ENCODE data around the gene SETD7. TPM values are rescaled to one million over a fixed set of nuclear protein-coding genes. Genes with fewer than 3 reads are reported as not detected.

Gene SETD7
- total and polyA plus RNA-seq, 7 experiments from 2014 or later = 1.0 to 16.7 (median 7.9) TPM

DNA sequence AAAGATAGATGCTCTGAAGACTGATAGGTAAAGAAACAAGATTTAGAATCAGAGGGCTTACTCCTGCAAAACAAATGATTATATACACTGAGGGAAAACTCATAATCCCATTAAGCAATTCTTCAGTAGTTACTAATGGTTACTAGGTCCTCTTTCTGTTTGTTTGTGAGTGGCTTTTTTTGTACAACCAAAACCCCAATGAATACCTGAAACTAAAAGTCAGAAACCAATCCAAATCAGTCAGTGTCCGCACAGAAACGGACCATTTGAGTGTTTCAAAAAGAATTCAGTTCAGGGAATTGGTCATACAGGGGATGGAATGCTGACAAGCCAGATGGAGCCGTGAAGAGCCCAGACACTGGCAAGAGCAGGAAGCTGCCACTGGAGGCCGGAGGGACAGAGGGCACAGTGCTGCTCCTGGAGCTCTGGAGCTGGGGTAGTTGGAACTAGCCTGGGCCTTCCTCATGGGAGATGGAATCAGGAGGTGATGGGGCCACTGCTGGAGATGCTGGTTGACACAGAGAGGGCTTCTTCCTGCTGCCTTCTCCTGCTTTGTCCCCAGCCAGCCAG lies 31.9 kb downstream of the SETD7 start:
- no peaks in the 10 kb centered on the region for H3K27me3 ChIP-seq (ENCODE audit: control insufficient read depth in 2 of 2, insufficient read depth in 2 of 2, low read length in 2 of 2)
- H3K4me3 ChIP-seq (ENCODE audit: low read length) = no peak overlapping the region
- ChIA-PET CTCF (no interaction called here), POLR2A (no interaction called here)
- Mint-ChIP-seq H3K27me3 (no peaks in the 10 kb centered on the region), H3K4me3 (no peak overlapping the region), H3K4me1 (peaks cover 5 to 20% (median 6%) of the 10 kb centered on the region in 7 donors), H3K9me3 (no peaks in the 10 kb centered on the region), H3K27ac (no peak overlapping the region), H3K36me3 (peaks cover 3 to 43% (median 19%) of the 10 kb centered on the region in 5 donors)
- peaks cover 0 to 4% (median 0%) of the 10 kb centered on the region in 3 experiments for H3K36me3 ChIP-seq (ENCODE audit: control insufficient read depth in 2 of 3, insufficient read depth in 3 of 3, low read length in 3 of 3)
- H3K9me3 ChIP-seq (ENCODE audit: control insufficient read depth in 2 of 3, low read length in 3 of 3) = no peaks in the 10 kb centered on the region
- DNase-seq (no peak), ATAC-seq (no peak)
- intact Hi-C loops (cut with micrococcal nuclease) = loop anchor here in 1 of 2 donors (5.0 kb wide), 1 partner anchor 33 kb away; the partner anchor contains the start of gene SETD7
- no peak overlapping the region for H3K27ac ChIP-seq (ENCODE audit: low read depth, low read length)
- H3K4me1 ChIP-seq (ENCODE audit: control insufficient read depth in 2 of 2, insufficient read depth in 2 of 2, low read length in 2 of 2) = peaks cover 0 to 28% of the 10 kb centered on the region in 2 donors

DNA sequence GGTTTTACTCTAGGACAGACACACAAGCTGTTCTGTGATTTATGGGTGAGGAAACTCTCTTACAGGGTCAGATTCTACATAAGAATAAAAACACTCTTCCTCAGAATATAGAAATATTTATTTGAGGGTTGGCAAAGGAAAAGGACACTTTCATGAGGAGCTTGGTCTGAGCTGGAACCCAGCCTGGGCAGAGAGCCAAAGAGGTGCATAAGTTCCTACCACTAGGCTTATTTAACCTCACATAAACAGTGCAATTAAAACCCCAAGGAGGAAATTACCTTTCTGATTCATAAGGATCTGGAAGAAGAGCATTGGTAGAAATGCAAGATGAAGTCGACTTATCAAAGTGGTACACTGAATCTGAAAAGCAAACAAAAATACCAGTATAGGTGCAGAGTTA lies 32.9 kb downstream of the SETD7 start:
- Mint-ChIP-seq H3K4me3 (no peak overlapping the region), H3K27ac (no peak overlapping the region), H3K27me3 (no peaks in the 10 kb centered on the region), H3K36me3 (peaks cover 3 to 39% (median 17%) of the 10 kb centered on the region in 5 donors), H3K9me3 (no peaks in the 10 kb centered on the region), H3K4me1 (peaks cover 5 to 15% (median 6%) of the 10 kb centered on the region in 7 donors)
- Histone ChIP-seq H3K4me1 (ENCODE audit: control insufficient read depth in 2 of 2, insufficient read depth in 2 of 2, low read length in 2 of 2) (peaks cover 0 to 17% of the 10 kb centered on the region in 2 donors), H3K36me3 (ENCODE audit: control insufficient read depth in 2 of 3, insufficient read depth in 3 of 3, low read length in 3 of 3) (peaks cover 0 to 4% (median 0%) of the 10 kb centered on the region in 3 experiments), H3K27ac (ENCODE audit: low read depth, low read length) (no peak overlapping the region), H3K27me3 (ENCODE audit: control insufficient read depth in 2 of 2, insufficient read depth in 2 of 2, low read length in 2 of 2) (no peaks in the 10 kb centered on the region), H3K4me3 (ENCODE audit: low read length) (no peak overlapping the region), H3K9me3 (ENCODE audit: control insufficient read depth in 2 of 3, low read length in 3 of 3) (no peaks in the 10 kb centered on the region)
- ChIA-PET CTCF (no interaction called here), POLR2A (no interaction called here)
- intact Hi-C loops (cut with micrococcal nuclease) = loop anchor here in 1 of 2 donors (5.0 kb wide), 1 partner anchor 34 kb away; the partner anchor contains the start of gene SETD7
- DNase-seq (no peak), ATAC-seq (no peak)

DNA sequence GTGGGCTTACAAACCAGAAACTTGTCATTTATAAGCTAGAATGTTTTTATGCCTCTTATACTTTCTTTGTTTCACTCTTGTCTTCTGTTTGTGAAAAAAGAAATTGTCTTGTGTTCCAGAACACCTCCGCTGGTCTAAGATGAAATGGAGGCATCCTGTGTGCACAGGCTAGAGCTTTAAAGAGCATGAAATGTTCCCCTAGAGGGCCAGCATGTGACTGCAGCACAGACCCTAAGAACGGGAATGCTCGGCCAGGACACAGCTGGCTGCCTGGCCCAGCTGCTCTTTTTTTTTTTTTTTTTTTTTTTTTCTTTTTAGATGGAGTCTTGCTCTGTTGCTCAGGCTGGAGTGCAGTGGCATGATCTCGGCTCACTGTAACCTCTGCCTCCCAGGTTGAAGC lies 33.6 kb downstream of the SETD7 start:
- Mint-ChIP-seq H3K4me1 (peaks cover 5 to 15% (median 6%) of the 10 kb centered on the region in 7 donors), H3K27ac (no peak overlapping the region), H3K4me3 (no peak overlapping the region), H3K27me3 (no peaks in the 10 kb centered on the region), H3K9me3 (no peaks in the 10 kb centered on the region), H3K36me3 (peaks cover 3 to 43% (median 21%) of the 10 kb centered on the region in 5 donors)
- H3K9me3 ChIP-seq (ENCODE audit: control insufficient read depth in 2 of 3, low read length in 3 of 3) = no peaks in the 10 kb centered on the region
- no peak overlapping the region for H3K4me3 ChIP-seq (ENCODE audit: low read length)
- intact Hi-C loops (cut with micrococcal nuclease) = loop anchor here in 1 of 2 donors (5.0 kb wide), 1 partner anchor 35 kb away; the partner anchor contains the start of gene SETD7
- ATAC-seq (no peak), DNase-seq (no peak)
- ChIA-PET POLR2A (no interaction called here), CTCF (no interaction called here)
- H3K4me1 ChIP-seq (ENCODE audit: control insufficient read depth in 2 of 2, insufficient read depth in 2 of 2, low read length in 2 of 2) = peaks cover 0 to 17% of the 10 kb centered on the region in 2 donors
- no peaks in the 10 kb centered on the region for H3K27me3 ChIP-seq (ENCODE audit: control insufficient read depth in 2 of 2, insufficient read depth in 2 of 2, low read length in 2 of 2)
- peaks cover 0 to 4% (median 0%) of the 10 kb centered on the region in 3 experiments for H3K36me3 ChIP-seq (ENCODE audit: control insufficient read depth in 2 of 3, insufficient read depth in 3 of 3, low read length in 3 of 3)
- H3K27ac ChIP-seq (ENCODE audit: low read depth, low read length) = no peak overlapping the region

DNA sequence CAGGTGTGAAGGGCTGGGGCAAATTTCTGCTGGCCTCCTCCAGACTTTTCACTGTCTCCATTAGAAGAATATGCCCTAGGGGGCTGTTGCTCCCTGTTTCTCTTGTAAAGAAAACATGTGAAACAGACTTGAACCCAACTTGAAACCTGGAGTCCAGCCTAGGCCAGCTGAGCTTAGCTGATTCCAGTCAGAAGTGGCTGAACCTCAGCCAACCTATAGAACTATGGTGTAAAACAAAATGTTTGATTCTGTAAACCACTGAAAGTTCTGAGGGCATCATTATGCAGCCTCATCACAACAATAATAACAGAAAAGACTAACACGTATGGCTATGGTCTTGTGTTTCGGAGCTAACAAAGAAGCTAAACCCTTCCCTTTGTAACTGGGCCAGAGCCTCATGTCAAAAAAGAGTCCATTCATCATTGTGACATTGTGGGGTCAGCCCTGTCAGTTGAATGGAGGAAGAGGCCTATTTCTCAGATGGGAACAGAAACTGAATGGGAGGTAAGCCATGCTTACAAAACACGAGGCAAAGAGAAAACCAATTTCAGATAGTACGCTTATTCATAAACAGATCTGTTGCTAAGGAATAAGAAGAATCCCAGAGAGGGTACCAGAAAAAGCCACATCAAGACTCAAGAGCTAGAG lies 34.1 kb downstream of the SETD7 start:
- Mint-ChIP-seq H3K36me3 (peaks cover 4 to 44% (median 24%) of the 10 kb centered on the region in 5 donors), H3K4me3 (no peak overlapping the region), H3K9me3 (no peaks in the 10 kb centered on the region), H3K4me1 (peaks cover 5 to 15% (median 6%) of the 10 kb centered on the region in 7 donors), H3K27me3 (no peaks in the 10 kb centered on the region), H3K27ac (no peak overlapping the region)
- ChIA-PET POLR2A (no interaction called here), CTCF (interaction anchor here (1.2 kb wide), 1 partner anchor 8 kb away, joined by 4 read pairs; no protein-coding TSS in a partner anchor)
- peaks cover 0 to 4% (median 0%) of the 10 kb centered on the region in 3 experiments for H3K36me3 ChIP-seq (ENCODE audit: control insufficient read depth in 2 of 3, insufficient read depth in 3 of 3, low read length in 3 of 3)
- ATAC-seq = peak; percentile 54
- H3K27me3 ChIP-seq (ENCODE audit: control insufficient read depth in 2 of 2, insufficient read depth in 2 of 2, low read length in 2 of 2) = no peaks in the 10 kb centered on the region
- no peak for DNase-seq
- no peak overlapping the region for H3K4me3 ChIP-seq (ENCODE audit: low read length)
- intact Hi-C loops (cut with micrococcal nuclease) = loop anchor here in 1 of 2 donors (5.0 kb wide), 1 partner anchor 35 kb away; the partner anchor contains the start of gene SETD7
- H3K27ac ChIP-seq (ENCODE audit: low read depth, low read length) = no peak overlapping the region
- H3K9me3 ChIP-seq (ENCODE audit: control insufficient read depth in 2 of 3, low read length in 3 of 3) = no peaks in the 10 kb centered on the region
- H3K4me1 ChIP-seq (ENCODE audit: control insufficient read depth in 2 of 2, insufficient read depth in 2 of 2, low read length in 2 of 2) = peaks cover 0 to 17% of the 10 kb centered on the region in 2 donors

DNA sequence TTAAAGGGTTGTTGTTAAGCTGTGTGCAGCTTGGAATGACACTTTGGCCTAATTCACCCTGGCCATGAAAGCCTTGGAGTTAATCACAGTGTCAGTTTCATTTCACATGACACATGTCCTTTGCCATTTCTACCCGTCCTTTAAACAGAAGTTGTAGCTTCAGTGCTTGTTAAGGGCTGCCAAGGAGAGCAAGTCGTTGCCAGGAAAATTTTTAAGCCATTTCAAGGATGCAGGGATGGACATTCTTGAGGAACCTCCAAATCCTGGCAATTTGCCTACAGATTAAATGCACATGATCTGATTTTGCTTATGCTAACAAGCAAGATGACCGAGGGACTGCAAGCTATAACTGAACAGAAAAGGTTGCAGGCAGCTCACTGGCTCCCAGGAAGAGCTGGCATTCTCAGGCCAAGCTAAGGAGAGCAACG lies 40.5 kb downstream of the SETD7 start:
- Histone ChIP-seq H3K36me3 (ENCODE audit: control insufficient read depth in 2 of 3, insufficient read depth in 3 of 3, low read length in 3 of 3) (peaks cover 0 to 3% (median 0%) of the 10 kb centered on the region in 3 experiments), H3K4me1 (ENCODE audit: control insufficient read depth in 2 of 2, insufficient read depth in 2 of 2, low read length in 2 of 2) (no peaks in the 10 kb centered on the region), H3K27me3 (ENCODE audit: control insufficient read depth in 2 of 2, insufficient read depth in 2 of 2, low read length in 2 of 2) (no peaks in the 10 kb centered on the region), H3K27ac (ENCODE audit: low read depth, low read length) (no peak overlapping the region), H3K9me3 (ENCODE audit: control insufficient read depth in 2 of 3, low read length in 3 of 3) (no peaks in the 10 kb centered on the region), H3K4me3 (ENCODE audit: low read length) (no peak overlapping the region)
- ChIA-PET POLR2A (no interaction called here), CTCF (no interaction called here)
- Mint-ChIP-seq H3K4me1 (no peaks in the 10 kb centered on the region), H3K4me3 (no peak overlapping the region), H3K9me3 (no peaks in the 10 kb centered on the region), H3K27ac (no peak overlapping the region), H3K36me3 (peaks cover 4 to 42% (median 17%) of the 10 kb centered on the region in 5 donors), H3K27me3 (no peaks in the 10 kb centered on the region)
- intact Hi-C loops (cut with micrococcal nuclease) = no loop called here
- no peak for ATAC-seq
- DNase-seq = no peak

- ATAC-seq (no peak), DNase-seq (no peak)
- Histone ChIP-seq H3K27me3 (ENCODE audit: control insufficient read depth in 2 of 2, insufficient read depth in 2 of 2, low read length in 2 of 2) (no peaks in the 10 kb centered on the region), H3K36me3 (ENCODE audit: control insufficient read depth in 2 of 3, insufficient read depth in 3 of 3, low read length in 3 of 3) (peaks cover 0 to 3% (median 0%) of the 10 kb centered on the region in 3 experiments), H3K27ac (ENCODE audit: low read depth, low read length) (no peak overlapping the region), H3K4me3 (ENCODE audit: low read length) (no peak overlapping the region), H3K4me1 (ENCODE audit: control insufficient read depth in 2 of 2, insufficient read depth in 2 of 2, low read length in 2 of 2) (no peaks in the 10 kb centered on the region), H3K9me3 (ENCODE audit: control insufficient read depth in 2 of 3, low read length in 3 of 3) (no peaks in the 10 kb centered on the region)
- H3K4me3 Mint-ChIP-seq = no peak overlapping the region
- intact Hi-C loops (cut with micrococcal nuclease) = no loop called here
- ChIA-PET CTCF (interaction anchor here (0.9 kb wide), 1 partner anchor 16 kb away, joined by 3 read pairs; no protein-coding TSS in a partner anchor), POLR2A (interaction anchor here (0.6 kb wide), 1 partner anchor 526 kb away, joined by 4 read pairs; no protein-coding TSS in a partner anchor)
- no peaks in the 10 kb centered on the region for H3K4me1 Mint-ChIP-seq
- H3K9me3 Mint-ChIP-seq = no peaks in the 10 kb centered on the region
- no peak overlapping the region for H3K27ac Mint-ChIP-seq
- H3K36me3 Mint-ChIP-seq = peaks cover 4 to 36% (median 17%) of the 10 kb centered on the region in 5 donors
- H3K27me3 Mint-ChIP-seq = no peaks in the 10 kb centered on the region
Measured at GRCh38 chr4:139514382-139515059, 41.5 kb downstream of the SETD7 start.

Measured in naive thymus-derived CD4-positive, alpha-beta T cell (primary cell).